H1 (cell line): ENCODE measurements around the gene GRID1. TPM values are rescaled to one million over a fixed set of nuclear protein-coding genes. Genes with fewer than 3 reads are reported as not detected.

Experiments used
- CHD7 ChIP-seq: fragments of 300-600 bp; sonication (generic); IDR thresholded peaks from 2 replicates; pipeline ENCODE4 v1.7.1; 2012; ENCODE audit warnings: low read length, moderate library complexity, mild to moderate bottlenecking, inconsistent platforms; ENCODE audit not compliant: insufficient replicate concordance
- HDAC6 ChIP-seq: IDR thresholded peaks from one replicate; pipeline ENCODE4 v1.7.1; 2012; ENCODE audit warnings: low read depth, mild to moderate bottlenecking, inconsistent platforms, low read length, moderate library complexity
- SIRT6 ChIP-seq: IDR thresholded peaks from one replicate; pipeline ENCODE4 v1.7.1; 2012; ENCODE audit warnings: low read length, inconsistent platforms
- polyA plus RNA-seq, 7 experiments: library from polyadenylated mRNA; depleted of rRNA in 3 of 7; stranded (reverse) in 5 of 7; unstranded in 2 of 7; fragments of >200 nt in 5 of 7; fragments of 200-250 nt in 2 of 7; gene quantifications; 1 replicate in 5 of 7; 2 replicates in 1 of 7; 4 replicates in 1 of 7; pipeline versions ENCODE4 v1.2.1 to v1.2.3, GENCODE V29; 2011 to 2013; ENCODE audit warnings: missing spikeins in 2 of 7, mixed read lengths in 2 of 7
- total RNA-seq: library from RNA; stranded (reverse); fragmentation: NEBNext Ultra II Directional; extraction: Animal tissue kit (Norgen Biotek cat#: 25700); gene quantifications from 2 replicates; pipeline ENCODE4 v1.2.1, GENCODE V29; 2021

GRID1 gene
- total and polyA plus RNA-seq, 2 of the 8 experiments (the other 6 are each of a cell fraction or from before 2014, with no cell fraction given): 0.22 to 0.30 TPM

- TF ChIP-seq CHD7 (no peak), SIRT6 (no peak), HDAC6 (no peak)
- TF ChIP-seq, all 59 proteins: peak for 0
These were observed 236.6 kb downstream of the GRID1 start (continued) for GRCh38 chr10:86130041-86130440.
